Transverse colon (tissue), 4 donors: ENCODE results near the gene OR4N2. TPM values are rescaled to one million over a fixed set of nuclear protein-coding genes. Genes with fewer than 3 reads are reported as not detected.
"Not testable (repeated sequence)": the region's sequence is repeated elsewhere in the genome, so short reads cannot be mapped to it uniquely, and the experiment has no call there.

ENCODE experiments used
- DNase-seq: peaks from one replicate; pipeline ENCODE4 v3.0.0-alpha.2; 2019
- H3K27ac ChIP-seq, 4 donors: fragments of 200-600 bp; sonication (generic); 2 replicates each; pipeline ENCODE4 v1.5.1; 2016 to 2018; ENCODE audit warnings: inconsistent platforms in 4 of 4
- H3K27me3 ChIP-seq: fragments of 200-600 bp; sonication (generic); 2 replicates; pipeline ENCODE4 v1.5.1; 2017; ENCODE audit warnings: inconsistent platforms
- H3K36me3 ChIP-seq, 4 donors: fragments of 200-600 bp; sonication (generic); 2 replicates each; pipeline ENCODE4 v1.5.1; 2017 to 2019; ENCODE audit warnings: inconsistent platforms in 4 of 4
- H3K4me1 ChIP-seq, 4 donors: fragments of 200-600 bp; sonication (generic); 2 replicates each; pipeline ENCODE4 v1.5.1; 2017 to 2020; ENCODE audit warnings: inconsistent platforms in 4 of 4
- H3K4me3 ChIP-seq, 4 donors: fragments of 200-600 bp; sonication (generic); 1 replicate in 1 of 4; 2 replicates in 3 of 4; pipeline versions ENCODE4 v1.5.1 to v1.6.1; 2017 to 2019; ENCODE audit warnings: inconsistent platforms in 4 of 4
- H3K9me3 ChIP-seq, 2 donors: fragments of 200-600 bp; sonication (generic); 2 replicates each; pipeline ENCODE4 v1.5.1; 2017 to 2019; ENCODE audit warnings: inconsistent platforms in 2 of 2
- EP300 ChIP-seq: sonication (generic); formaldehyde crosslinking; IDR thresholded peaks from one replicate; pipeline ENCODE4 v1.6.1; 2017; ENCODE audit warnings: antibody characterized with exemption, low read depth
- POLR2A ChIP-seq: fragments of 450-650 bp; IDR thresholded peaks from one replicate; pipeline ENCODE4 v1.6.1; 2016; ENCODE audit warnings: antibody characterized with exemption, mild to moderate bottlenecking, moderate library complexity
- POLR2AphosphoS5 ChIP-seq, 3 donors: sonication (generic); formaldehyde crosslinking; IDR thresholded peaks; one replicate each; pipeline ENCODE4 v1.6.1; 2016; ENCODE audit warnings: antibody characterized with exemption in 3 of 3
- WGBS, 2 donors: methylation state at CpG; one replicate each; pipeline ENCODE4 v1.1.5; 2018; ENCODE audit warnings: low coverage in 1 of 2; 5-methylcytosine and 5-hydroxymethylcytosine counted together
- in situ Hi-C, 4 donors: fragments of 200-750 bp; cut with MboI; loops; one replicate each; pipeline versions ENCODE4 v1.15.0 to v1.15.1; 2017; ENCODE audit warnings: low sequenced_read_pairs in 3 of 4, low pct_ligation_motif_present in 1 of 4, low pct_unique_long_range_greater_than_20kb in 1 of 4
- intact Hi-C: fragments of 100-400 bp; cut with DNase I; formaldehyde crosslinking; loops from one replicate; pipeline ENCODE4 v1.15.1; 2023; ENCODE audit warnings: low total_unique reads
- total RNA-seq, 4 donors: library from RNA; depleted of rRNA; stranded (reverse); fragments of >200 nt; gene quantifications; one replicate each; pipeline ENCODE4 v1.1.0, GENCODE V29; 2016
- TF ChIP-seq, protein P1 (sequence below), 5 experiments: fragments of 200-600 bp in 3 of 5; fragments of 450-650 bp in 2 of 5; sonication (generic) in 3 of 5; IDR thresholded peaks; 1 replicate in 2 of 5; 2 replicates in 3 of 5; pipeline ENCODE4 v1.5.1; 2016 to 2017; ENCODE audit warnings: antibody characterized with exemption in 5 of 5, inconsistent platforms in 3 of 5, mild to moderate bottlenecking in 2 of 5, moderate library complexity in 1 of 5

The OR4N2 gene
- total RNA-seq, 4 donors from 2014 or later, result not detected

DNA sequence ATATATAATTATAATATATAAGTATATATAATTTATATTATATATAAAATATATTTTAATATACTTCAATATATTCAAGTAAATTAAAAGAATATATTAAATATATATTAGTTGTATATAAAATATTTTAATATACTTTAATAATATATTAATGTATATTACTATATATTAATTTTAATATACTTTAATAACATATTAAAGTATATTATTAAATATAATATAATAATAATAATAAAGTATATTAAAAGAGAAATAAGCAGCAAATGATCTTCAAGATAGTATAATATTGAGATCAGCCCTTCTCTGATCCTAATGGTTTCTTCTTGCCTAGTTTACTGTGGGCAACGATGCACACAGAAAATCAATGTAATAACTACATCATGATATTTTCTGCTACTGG, 28.0 kb upstream of the OR4N2 start:
- in situ Hi-C loops (no loop called here), intact Hi-C loops (no loop called here)
- no peak for DNase-seq
- TF ChIP-seq EP300 (no peak), POLR2A (no peak), POLR2AphosphoS5 (IDR thresholded peaks at IDR 0.05) (no peak)
- TF ChIP-seq, protein P1, sequence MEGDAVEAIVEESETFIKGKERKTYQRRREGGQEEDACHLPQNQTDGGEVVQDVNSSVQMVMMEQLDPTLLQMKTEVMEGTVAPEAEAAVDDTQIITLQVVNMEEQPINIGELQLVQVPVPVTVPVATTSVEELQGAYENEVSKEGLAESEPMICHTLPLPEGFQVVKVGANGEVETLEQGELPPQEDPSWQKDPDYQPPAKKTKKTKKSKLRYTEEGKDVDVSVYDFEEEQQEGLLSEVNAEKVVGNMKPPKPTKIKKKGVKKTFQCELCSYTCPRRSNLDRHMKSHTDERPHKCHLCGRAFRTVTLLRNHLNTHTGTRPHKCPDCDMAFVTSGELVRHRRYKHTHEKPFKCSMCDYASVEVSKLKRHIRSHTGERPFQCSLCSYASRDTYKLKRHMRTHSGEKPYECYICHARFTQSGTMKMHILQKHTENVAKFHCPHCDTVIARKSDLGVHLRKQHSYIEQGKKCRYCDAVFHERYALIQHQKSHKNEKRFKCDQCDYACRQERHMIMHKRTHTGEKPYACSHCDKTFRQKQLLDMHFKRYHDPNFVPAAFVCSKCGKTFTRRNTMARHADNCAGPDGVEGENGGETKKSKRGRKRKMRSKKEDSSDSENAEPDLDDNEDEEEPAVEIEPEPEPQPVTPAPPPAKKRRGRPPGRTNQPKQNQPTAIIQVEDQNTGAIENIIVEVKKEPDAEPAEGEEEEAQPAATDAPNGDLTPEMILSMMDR (IDR thresholded peaks at IDR 0.05), result no peak
- no peaks in the 10 kb centered on the region for H3K4me1 ChIP-seq
- no peak overlapping the region for H3K27ac ChIP-seq
- H3K4me3 ChIP-seq, result no peak overlapping the region
- no peaks in the 10 kb centered on the region for H3K27me3 ChIP-seq
- H3K9me3 ChIP-seq, result peaks cover 0 to 7% of the 10 kb centered on the region in 2 donors
- 45 to 73% methylated on average over 1 of the region's 1 CpG for WGBS, 2 donors
- H3K36me3 ChIP-seq, result no peaks in the 10 kb centered on the region

DNA sequence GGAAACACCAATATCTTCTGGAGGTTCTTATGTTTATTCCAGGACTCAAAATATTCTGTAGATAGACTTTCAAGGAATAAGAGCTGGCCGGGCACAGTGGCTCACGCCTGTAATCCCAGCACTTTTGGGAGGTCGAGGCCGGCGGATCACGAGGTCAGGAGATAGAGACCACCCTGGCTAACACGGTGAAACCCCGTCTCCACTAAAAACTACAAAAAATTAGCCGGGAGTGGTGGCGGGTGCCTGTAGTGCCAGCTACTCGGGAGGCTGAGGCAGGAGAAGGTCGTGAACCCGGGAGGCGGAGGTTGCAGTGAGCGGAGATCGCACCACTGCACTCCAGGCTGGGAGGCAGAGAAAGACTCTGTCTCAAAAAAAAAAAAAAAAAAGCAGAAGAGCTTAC, 17.7 kb upstream of the OR4N2 start:
- DNase-seq, H3K4me1 ChIP-seq, H3K27me3 ChIP-seq, H3K27ac ChIP-seq, H3K4me3 ChIP-seq, intact Hi-C loops, in situ Hi-C loops, H3K36me3 ChIP-seq: not testable (repeated sequence)
- 74 to 83% methylated on average over 11 to 16 of the region's 16 CpGs for WGBS, 2 donors
- peaks cover 0 to 20% of the 10 kb centered on the region in 2 donors for H3K9me3 ChIP-seq

DNA sequence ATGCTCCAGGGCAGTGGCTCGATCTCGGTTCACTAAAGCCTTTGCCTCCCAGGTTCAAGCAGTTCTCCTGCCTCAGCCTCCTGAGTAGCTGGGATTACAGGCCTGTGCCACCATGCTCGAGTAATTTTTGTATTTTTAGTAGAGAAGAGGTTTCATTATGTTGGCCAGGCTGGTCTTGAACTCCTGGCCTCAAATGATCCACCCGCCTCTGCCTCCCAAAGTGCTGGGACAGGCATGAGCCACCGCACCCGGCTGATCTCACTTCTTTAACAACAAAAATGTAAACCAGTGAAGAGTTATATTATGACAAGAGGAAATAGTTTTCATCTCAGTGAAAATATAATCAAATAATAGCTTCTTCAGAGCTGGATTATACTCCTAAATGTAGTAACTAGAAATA, 16.3 kb upstream of the OR4N2 start:
- H3K4me1 ChIP-seq, H3K27ac ChIP-seq, H3K4me3 ChIP-seq, in situ Hi-C loops, H3K27me3 ChIP-seq, intact Hi-C loops, DNase-seq, H3K36me3 ChIP-seq: not testable (repeated sequence)
- 69 to 90% methylated on average over 3 to 6 of the region's 6 CpGs for WGBS, 2 donors
- peaks cover 0 to 19% of the 10 kb centered on the region in 2 donors for H3K9me3 ChIP-seq

DNA sequence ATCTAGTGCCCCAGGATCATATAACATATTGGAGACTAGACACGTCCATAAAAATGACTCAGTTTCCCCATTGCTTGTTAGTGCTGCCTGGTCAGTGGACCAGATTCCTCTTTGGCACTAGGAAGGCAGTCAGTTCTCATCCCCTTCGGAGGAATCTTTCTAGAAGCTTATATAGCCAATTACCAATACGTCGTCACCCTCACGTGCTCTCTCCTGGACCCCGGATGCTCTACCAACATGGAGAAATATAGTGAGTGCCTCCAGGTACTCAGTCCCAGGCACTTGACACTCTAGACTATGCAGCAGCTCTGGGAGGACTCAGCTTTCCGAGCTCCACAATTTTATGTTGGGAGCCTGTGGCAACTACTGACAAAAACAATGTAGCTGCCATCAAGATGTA, 15.4 kb upstream of the OR4N2 start:
- intact Hi-C loops, H3K4me1 ChIP-seq, H3K27ac ChIP-seq, H3K4me3 ChIP-seq, H3K36me3 ChIP-seq, in situ Hi-C loops, H3K27me3 ChIP-seq, DNase-seq: not testable (repeated sequence)
- H3K9me3 ChIP-seq, result peaks cover 0 to 12% of the 10 kb centered on the region in 2 donors
- 70 to 79% methylated on average over 5 to 7 of the region's 7 CpGs for WGBS, 2 donors

DNA sequence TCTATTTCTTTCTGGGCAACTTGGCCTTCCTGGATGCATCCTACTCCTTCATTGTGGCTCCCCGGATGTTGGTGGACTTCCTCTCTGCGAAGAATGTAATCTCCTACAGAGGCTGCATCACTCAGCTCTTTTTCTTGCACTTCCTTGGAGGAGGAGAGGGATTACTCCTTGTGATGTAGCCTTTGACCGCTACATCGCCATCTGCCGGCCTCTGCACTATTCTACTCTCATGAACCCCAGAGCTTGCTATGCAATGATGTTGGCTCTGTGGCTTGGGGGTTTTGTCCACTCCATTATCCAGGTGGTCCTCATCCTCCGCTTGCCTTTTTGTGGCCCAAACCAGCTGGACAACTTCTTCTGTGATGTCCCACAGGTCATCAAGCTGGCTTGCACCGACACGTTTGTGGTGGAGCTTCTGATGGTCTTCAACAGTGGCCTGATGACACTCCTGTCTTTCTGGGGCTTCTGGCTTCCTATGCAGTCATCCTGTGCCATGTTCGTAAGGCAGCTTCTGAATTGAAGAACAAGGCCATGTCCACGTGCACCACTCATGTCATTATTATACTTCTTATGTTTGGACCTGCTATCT, 7.0 kb upstream of the OR4N2 start:
- H3K27me3 ChIP-seq, H3K36me3 ChIP-seq, DNase-seq, H3K27ac ChIP-seq, H3K9me3 ChIP-seq, H3K4me1 ChIP-seq, intact Hi-C loops, H3K4me3 ChIP-seq, in situ Hi-C loops: not testable (repeated sequence)
- 79% methylated on average over 10 of the region's 10 CpGs; no CpG with 5 or more reads in 1 of the 2 donors for WGBS, 2 donors

DNA sequence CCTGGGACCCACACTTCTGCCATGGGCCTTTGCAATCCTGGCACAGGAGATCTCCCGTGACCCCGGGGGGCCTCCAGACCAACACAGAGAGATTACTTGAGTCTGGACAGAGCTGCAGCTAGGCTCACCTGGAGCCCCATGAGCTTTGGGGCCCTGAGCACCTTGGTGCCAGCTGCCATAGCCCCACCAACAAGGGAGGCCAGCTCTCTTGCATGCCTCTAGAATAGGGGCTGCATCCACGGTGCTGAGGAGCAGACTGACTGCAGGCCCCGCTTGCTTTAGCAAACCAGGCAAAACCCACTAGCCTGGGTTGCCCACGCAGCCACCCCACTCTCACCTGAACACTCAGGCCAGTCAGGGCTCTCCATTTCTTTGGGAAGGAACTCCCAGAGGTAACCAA, 3.7 kb upstream of the OR4N2 start:
- H3K4me3 ChIP-seq, result no peak overlapping the region
- H3K36me3 ChIP-seq, result no peaks in the 10 kb centered on the region
- 78% methylated on average over 5 of the region's 5 CpGs; no CpG with 5 or more reads in 1 of the 2 donors for WGBS, 2 donors
- in situ Hi-C loops (no loop called here), intact Hi-C loops (no loop called here)
- no peaks in the 10 kb centered on the region for H3K27me3 ChIP-seq
- H3K9me3 ChIP-seq, result peaks cover 10 to 21% of the 10 kb centered on the region in 2 donors
- TF ChIP-seq POLR2AphosphoS5 (IDR thresholded peaks at IDR 0.05) (no peak), POLR2A (no peak), EP300 (no peak)
- TF ChIP-seq, protein P1 (IDR thresholded peaks at IDR 0.05), result no peak
- no peaks in the 10 kb centered on the region for H3K4me1 ChIP-seq
- no peak overlapping the region for H3K27ac ChIP-seq
- no peak for DNase-seq
